Endothelial cell of umbilical vein (primary cell): ENCODE results near the gene CNOT10.

ENCODE experiments used
- EZH2 ChIP-seq: IDR thresholded peaks from 2 replicates; pipeline ENCODE4 v1.6.1; 2012; ENCODE audit warnings: borderline replicate concordance, low read depth, mild to moderate bottlenecking, moderate library complexity, low read length, inconsistent platforms; ENCODE audit not compliant: severe bottlenecking
- POLR2A ChIP-seq: IDR thresholded peaks from 2 replicates; pipeline ENCODE4 v1.6.1; 2012; ENCODE audit warnings: low read depth, mild to moderate bottlenecking, control low read depth, low read length

GRCh38 chr3:32815841-32816438 lies 131.0 kb downstream of the CNOT10 start:
- TF ChIP-seq EZH2, result no peak
- TF ChIP-seq POLR2A, result no peak
